GM23248 (cell line): Measurements from ENCODE around the gene GRK3. TPM values are rescaled to one million over a fixed set of nuclear protein-coding genes. Genes with fewer than 3 reads are reported as not detected.

Experiments
- DNase-seq: peaks from one replicate; pipeline ENCODE4 v3.0.0-alpha.2; 2015
- H2AFZ ChIP-seq: fragments of 200-600 bp; sonication (generic); 2 replicates; pipeline ENCODE4 v1.6.1; 2016; ENCODE audit warnings: antibody characterized with exemption
- H3F3A ChIP-seq: fragments of 200-600 bp; sonication (generic); 2 replicates; pipeline ENCODE4 v1.6.1; 2016; ENCODE audit warnings: mild to moderate bottlenecking, antibody characterized with exemption, mixed run types; ENCODE audit not compliant: insufficient read depth
- H3K27ac ChIP-seq: fragments of 200-600 bp; sonication (generic); 2 replicates; pipeline ENCODE4 v1.5.1; 2016; ENCODE audit warnings: mild to moderate bottlenecking
- H3K27me3 ChIP-seq: fragments of 200-600 bp; sonication (generic); replicated peaks from 2 replicates; pipeline ENCODE4 v1.6.1; 2016; ENCODE audit warnings: mild to moderate bottlenecking; ENCODE audit not compliant: insufficient read depth
- H3K36me3 ChIP-seq: fragments of 200-600 bp; sonication (generic); 2 replicates; pipeline ENCODE4 v1.6.1; 2016; ENCODE audit warnings: low read depth, mild to moderate bottlenecking
- H3K4me1 ChIP-seq: fragments of 200-600 bp; sonication (generic); 2 replicates; pipeline ENCODE4 v1.6.1; 2016; ENCODE audit warnings: mild to moderate bottlenecking; ENCODE audit not compliant: insufficient read depth
- H3K4me2 ChIP-seq: fragments of 200-600 bp; sonication (generic); one replicate; pipeline ENCODE4 v1.6.1; 2016; ENCODE audit warnings: mild to moderate bottlenecking; ENCODE audit not compliant: unreplicated experiment
- H3K4me3 ChIP-seq: fragments of 200-600 bp; sonication (generic); 2 replicates; pipeline ENCODE4 v1.5.1; 2016; ENCODE audit warnings: mild to moderate bottlenecking
- H3K79me2 ChIP-seq: fragments of 200-600 bp; sonication (generic); 2 replicates; pipeline ENCODE4 v1.6.1; 2016; ENCODE audit warnings: mild to moderate bottlenecking; ENCODE audit not compliant: insufficient read depth
- H3K9ac ChIP-seq: fragments of 200-600 bp; sonication (generic); 2 replicates; pipeline ENCODE4 v1.6.1; 2016; ENCODE audit warnings: mild to moderate bottlenecking
- H3K9me2 ChIP-seq: fragments of 200-600 bp; sonication (generic); 2 replicates; pipeline ENCODE4 v1.6.1; 2016; ENCODE audit warnings: mixed run types, mild to moderate bottlenecking, moderate library complexity; ENCODE audit not compliant: insufficient read depth
- H3K9me3 ChIP-seq: fragments of 200-600 bp; sonication (generic); one replicate; pipeline ENCODE4 v1.6.1; 2017; ENCODE audit warnings: low read depth
- H4K20me1 ChIP-seq: fragments of 200-600 bp; sonication (generic); 2 replicates; pipeline ENCODE4 v1.6.0; 2016; ENCODE audit not compliant: insufficient read depth
- EZH2 ChIP-seq: fragments of 200-600 bp; sonication (generic); IDR thresholded peaks from 2 replicates; pipeline ENCODE4 v1.6.1; 2018; ENCODE audit warnings: antibody characterized with exemption, mild to moderate bottlenecking; ENCODE audit not compliant: insufficient read depth, poor library complexity, severe bottlenecking
- EZH2phosphoT487 ChIP-seq: fragments of 200-600 bp; sonication (generic); IDR thresholded peaks from 2 replicates; pipeline ENCODE4 v1.6.1; 2018; ENCODE audit warnings: antibody characterized with exemption, moderate library complexity, mild to moderate bottlenecking, low read depth; ENCODE audit not compliant: insufficient read depth
- WGBS, 2 experiments: methylation state at CpG; one replicate each; pipeline ENCODE4 v1.1.6; 2015 to 2017; ENCODE audit warnings: low lambda C conversion rate in 2 of 2, low coverage in 1 of 2; ENCODE audit errors: missing lambda C conversion rate in 2 of 2; 5-methylcytosine and 5-hydroxymethylcytosine counted together
- in situ Hi-C: fragments of 300-500 bp; cut with MboI; formaldehyde crosslinking; loops from 2 replicates; pipeline ENCODE4 v1.15.0; 2020
- polyA plus RNA-seq: library from polyadenylated mRNA; unstranded; fragments of >200 nt; fragmentation: Nextera tagmentation; extraction: Ambion mirVana; gene quantifications from 2 replicates; pipeline ENCODE4 v1.2.1, GENCODE V29; 2016
- total RNA-seq: library from RNA; depleted of rRNA; stranded (reverse); fragments of >200 nt; shearing (Covaris generic); gene quantifications from 2 replicates; pipeline ENCODE4 v1.2.3, GENCODE V29; 2014

The GRK3 gene
- total and polyA plus RNA-seq, 2 experiments from 2014 or later, result 0.08 to 0.11 TPM

- Histone ChIP-seq H3K79me2 (no peaks in the 10 kb centered on the region), H3K4me1 (peaks cover 8% of the 10 kb centered on the region), H3K4me3 (no peak overlapping the region), H3K9me2 (no peaks in the 10 kb centered on the region), H2AFZ (no peak overlapping the region), H3K4me2 (no peak overlapping the region), H3F3A (no peaks in the 10 kb centered on the region), H3K36me3 (no peaks in the 10 kb centered on the region), H3K27me3 (no peaks in the 10 kb centered on the region; the same call in 1 of the 2 replicates), H4K20me1 (no peaks in the 10 kb centered on the region), H3K9ac (no peak overlapping the region), H3K27ac (no peak overlapping the region), H3K9me3 (no peaks in the 10 kb centered on the region)
- DNase-seq, result no peak
- in situ Hi-C loops, result no loop called here
- WGBS, 2 experiments, result 10 to 18% methylated on average over 7 to 8 of the region's 8 CpGs
- TF ChIP-seq EZH2phosphoT487 (no peak), EZH2 (no peak)
Measured at GRCh38 chr22:25666308-25666707, 101.8 kb downstream of the GRK3 start.

- Histone ChIP-seq H3K79me2 (no peaks in the 10 kb centered on the region), H3K4me3 (no peak overlapping the region), H3K36me3 (no peaks in the 10 kb centered on the region), H3K9me3 (no peaks in the 10 kb centered on the region), H3K4me1 (peaks cover 8% of the 10 kb centered on the region), H3K27me3 (no peaks in the 10 kb centered on the region; the same call in 1 of the 2 replicates), H3F3A (no peaks in the 10 kb centered on the region), H4K20me1 (no peaks in the 10 kb centered on the region), H3K9me2 (no peaks in the 10 kb centered on the region), H3K9ac (no peak overlapping the region), H3K4me2 (no peak overlapping the region), H3K27ac (no peak overlapping the region), H2AFZ (no peak overlapping the region)
- in situ Hi-C loops, result no loop called here
- peak; percentile 44 for DNase-seq
- whole genome bisulfite sequencing, 2 experiments, result 0 to 2% methylated on average over 2 of the region's 2 CpGs
- TF ChIP-seq EZH2 (no peak), EZH2phosphoT487 (no peak)
Measured at GRCh38 chr22:25668437-25668836, 104.0 kb downstream of the GRK3 start.

- no peak for DNase-seq
- peaks cover 8% of the 10 kb centered on the region for H3K4me1 ChIP-seq
- WGBS, 2 experiments, result 66 to 73% methylated on average over 5 of the region's 5 CpGs
- no peak overlapping the region for H3K9ac ChIP-seq
- no peaks in the 10 kb centered on the region for H3K79me2 ChIP-seq
- TF ChIP-seq EZH2 (no peak), EZH2phosphoT487 (no peak)
- H3F3A ChIP-seq, result no peaks in the 10 kb centered on the region
- no peaks in the 10 kb centered on the region for H3K36me3 ChIP-seq
- no peaks in the 10 kb centered on the region for H3K9me2 ChIP-seq
- H3K9me3 ChIP-seq, result no peaks in the 10 kb centered on the region
- no peak overlapping the region for H2AFZ ChIP-seq
- no peak overlapping the region for H3K4me2 ChIP-seq
- in situ Hi-C loops, result no loop called here
- H3K27ac ChIP-seq, result no peak overlapping the region
- H3K27me3 ChIP-seq, result no peaks in the 10 kb centered on the region; the same call in 1 of the 2 replicates
- no peak overlapping the region for H3K4me3 ChIP-seq
- no peaks in the 10 kb centered on the region for H4K20me1 ChIP-seq
Measured at GRCh38 chr22:25669253-25670069, 105.0 kb downstream of the GRK3 start.

- H3F3A ChIP-seq, result no peaks in the 10 kb centered on the region
- no peaks in the 10 kb centered on the region for H3K9me2 ChIP-seq
- no peak overlapping the region for H2AFZ ChIP-seq
- no peaks in the 10 kb centered on the region for H3K36me3 ChIP-seq
- no peak overlapping the region for H3K4me3 ChIP-seq
- H3K9ac ChIP-seq, result no peak overlapping the region
- no peak for DNase-seq
- H3K27ac ChIP-seq, result no peak overlapping the region
- no peaks in the 10 kb centered on the region; the same call in 1 of the 2 replicates for H3K27me3 ChIP-seq
- no peaks in the 10 kb centered on the region for H3K79me2 ChIP-seq
- no peak overlapping the region for H3K4me2 ChIP-seq
- H3K4me1 ChIP-seq, result peaks cover 8% of the 10 kb centered on the region
- 82 to 84% methylated on average over 6 of the region's 6 CpGs for WGBS, 2 experiments
- no peaks in the 10 kb centered on the region for H3K9me3 ChIP-seq
- TF ChIP-seq EZH2, result no peak
- TF ChIP-seq EZH2phosphoT487, result no peak
- H4K20me1 ChIP-seq, result no peaks in the 10 kb centered on the region
- in situ Hi-C loops, result no loop called here
Measured at GRCh38 chr22:25670070-25670461, 105.6 kb downstream of the GRK3 start.
